H1 (cell line): ENCODE measurements around the gene RGS11. TPM values are rescaled to one million over a fixed set of nuclear protein-coding genes. Genes with fewer than 3 reads are reported as not detected.

Experiments
- BCL11A ChIP-seq, 2 experiments: IDR thresholded peaks; one replicate each; pipeline ENCODE4 v1.6.1; 2011; ENCODE audit warnings: low read depth in 2 of 2, low read length in 2 of 2, mild to moderate bottlenecking in 2 of 2
- CBX8 ChIP-seq: fragments of 300-800, 300-1000 bp; sonication (generic); IDR thresholded peaks from 2 replicates; pipeline ENCODE4 v1.7.1; 2016; ENCODE audit warnings: low read depth, low read length, borderline replicate concordance
- CREB1 ChIP-seq: IDR thresholded peaks from 2 replicates; pipeline ENCODE4 v1.6.1; 2012; ENCODE audit warnings: inconsistent platforms
- CTBP2 ChIP-seq: IDR thresholded peaks from 2 replicates; pipeline ENCODE4 v1.7.0; 2011; ENCODE audit warnings: borderline replicate concordance, mild to moderate bottlenecking, moderate library complexity, mixed read lengths, low read length; ENCODE audit not compliant: insufficient read depth, insufficient read length
- HDAC2 ChIP-seq, 2 experiments: fragments of 300-600 bp in 1 of 2; sonication (generic) in 1 of 2; IDR thresholded peaks; 2 replicates each; pipeline ENCODE4 v1.6.1; 2011 to 2012; ENCODE audit warnings: low read depth in 2 of 2, low read length in 2 of 2, mild to moderate bottlenecking in 2 of 2, moderate library complexity in 2 of 2, borderline replicate concordance in 1 of 2, inconsistent platforms in 1 of 2
- KDM4A ChIP-seq: IDR thresholded peaks from one replicate; pipeline ENCODE4 v1.7.1; 2012; ENCODE audit warnings: low read depth, mild to moderate bottlenecking, moderate library complexity, low read length, inconsistent platforms; ENCODE audit not compliant: severe bottlenecking
- POLR2A ChIP-seq, 2 experiments: IDR thresholded peaks; 1 replicate in 1 of 2; 2 replicates in 1 of 2; pipeline ENCODE4 v1.6.1; 2011; ENCODE audit warnings: low read depth in 2 of 2, low read length in 2 of 2, mild to moderate bottlenecking in 2 of 2; ENCODE audit errors: control extremely low read depth in 1 of 2
- RAD21 ChIP-seq, 2 experiments: IDR thresholded peaks in 1 of 2; conservative IDR thresholded peaks in 1 of 2; 2 replicates each; pipeline ENCODE4 v1.6.1; 2011; ENCODE audit warnings: low read depth in 2 of 2, low read length in 2 of 2, improper control_type of control experiment in 1 of 2, inconsistent platforms in 1 of 2, mild to moderate bottlenecking in 1 of 2, moderate library complexity in 1 of 2
- SP2 ChIP-seq: IDR thresholded peaks from 2 replicates; pipeline ENCODE4 v1.6.1; 2012; ENCODE audit warnings: mild to moderate bottlenecking, low read length, inconsistent platforms
- TEAD4 ChIP-seq: IDR thresholded peaks from 2 replicates; pipeline ENCODE4 v1.6.1; 2012; ENCODE audit warnings: low read depth, low read length, inconsistent platforms, mixed read lengths
- polyA plus RNA-seq, 7 experiments: library from polyadenylated mRNA; depleted of rRNA in 3 of 7; stranded (reverse) in 5 of 7; unstranded in 2 of 7; fragments of >200 nt in 5 of 7; fragments of 200-250 nt in 2 of 7; gene quantifications; 1 replicate in 5 of 7; 2 replicates in 1 of 7; 4 replicates in 1 of 7; pipeline versions ENCODE4 v1.2.1 to v1.2.3, GENCODE V29; 2011 to 2013; ENCODE audit warnings: missing spikeins in 2 of 7, mixed read lengths in 2 of 7
- total RNA-seq: library from RNA; stranded (reverse); fragmentation: NEBNext Ultra II Directional; extraction: Animal tissue kit (Norgen Biotek cat#: 25700); gene quantifications from 2 replicates; pipeline ENCODE4 v1.2.1, GENCODE V29; 2021
- TF ChIP-seq, protein P1 (sequence below): IDR thresholded peaks from 2 replicates; pipeline ENCODE4 v1.6.1; 2011; ENCODE audit warnings: low read length, improper control_type of control experiment
- TF ChIP-seq, protein P2 (sequence below): IDR thresholded peaks from 2 replicates; pipeline ENCODE4 v1.6.1; 2012; ENCODE audit warnings: low read length, inconsistent platforms

The RGS11 gene
- total and polyA plus RNA-seq, 2 of the 8 experiments (the other 6 are each of a cell fraction or from before 2014, with no cell fraction given): 0.84 to 1.2 TPM

DNA sequence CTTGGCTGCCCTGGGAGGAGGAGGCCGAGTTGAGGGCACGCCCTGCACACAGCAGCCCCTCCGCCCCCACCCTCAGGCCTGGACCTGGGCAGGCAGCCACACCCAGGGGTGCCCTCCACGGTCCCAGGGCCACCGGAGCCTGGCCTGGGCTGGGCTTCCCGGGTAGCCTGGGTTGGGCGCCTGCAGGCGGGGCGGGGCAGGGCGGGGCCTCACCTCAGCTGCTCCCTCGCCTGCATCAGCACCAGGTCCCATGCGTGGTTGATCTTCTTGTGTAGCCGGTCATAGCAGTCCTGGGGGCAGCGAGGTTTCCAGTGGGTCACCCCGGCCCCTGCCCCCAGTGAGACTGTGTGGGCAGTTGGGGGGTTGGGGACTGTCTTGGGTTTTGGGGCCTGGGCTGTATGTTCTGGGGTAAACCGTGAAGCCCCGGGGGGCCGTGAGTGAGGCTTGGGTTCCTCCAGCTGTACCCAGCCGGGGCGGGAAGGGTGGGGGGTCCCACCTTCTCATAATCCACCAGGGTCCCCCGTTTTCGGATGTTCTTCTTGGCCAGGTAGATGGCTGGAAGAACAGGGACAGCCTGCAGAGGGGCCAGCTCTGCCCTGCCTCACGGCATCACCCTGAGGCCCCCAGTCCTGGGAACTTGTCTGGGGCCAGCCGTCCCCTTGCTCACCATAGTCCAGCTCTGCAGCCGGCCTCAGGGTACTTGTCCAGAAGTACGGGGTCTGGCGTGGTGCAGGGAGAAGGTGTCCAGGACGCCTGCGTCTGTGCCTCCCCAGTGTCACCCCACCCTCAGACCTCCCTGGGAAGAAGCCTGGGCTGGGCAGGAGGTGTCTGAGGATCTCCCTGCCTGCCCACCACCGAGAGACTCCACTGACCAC is 2.0 kb downstream of the RGS11 start (continued):
- TF ChIP-seq HDAC2 (IDR thresholded peaks at IDR 0.05; ENCODE audit: borderline replicate concordance in 1 of 2, low read depth in 2 of 2, low read length in 2 of 2): no peak
- TF ChIP-seq, protein P1, sequence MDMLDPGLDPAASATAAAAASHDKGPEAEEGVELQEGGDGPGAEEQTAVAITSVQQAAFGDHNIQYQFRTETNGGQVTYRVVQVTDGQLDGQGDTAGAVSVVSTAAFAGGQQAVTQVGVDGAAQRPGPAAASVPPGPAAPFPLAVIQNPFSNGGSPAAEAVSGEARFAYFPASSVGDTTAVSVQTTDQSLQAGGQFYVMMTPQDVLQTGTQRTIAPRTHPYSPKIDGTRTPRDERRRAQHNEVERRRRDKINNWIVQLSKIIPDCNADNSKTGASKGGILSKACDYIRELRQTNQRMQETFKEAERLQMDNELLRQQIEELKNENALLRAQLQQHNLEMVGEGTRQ: no peak
- TF ChIP-seq POLR2A (IDR thresholded peaks at IDR 0.05; ENCODE audit: control extremely low read depth in 1 of 2, low read depth in 2 of 2, low read length in 2 of 2): no peak
- TF ChIP-seq CREB1: no peak
- TF ChIP-seq, protein P2, sequence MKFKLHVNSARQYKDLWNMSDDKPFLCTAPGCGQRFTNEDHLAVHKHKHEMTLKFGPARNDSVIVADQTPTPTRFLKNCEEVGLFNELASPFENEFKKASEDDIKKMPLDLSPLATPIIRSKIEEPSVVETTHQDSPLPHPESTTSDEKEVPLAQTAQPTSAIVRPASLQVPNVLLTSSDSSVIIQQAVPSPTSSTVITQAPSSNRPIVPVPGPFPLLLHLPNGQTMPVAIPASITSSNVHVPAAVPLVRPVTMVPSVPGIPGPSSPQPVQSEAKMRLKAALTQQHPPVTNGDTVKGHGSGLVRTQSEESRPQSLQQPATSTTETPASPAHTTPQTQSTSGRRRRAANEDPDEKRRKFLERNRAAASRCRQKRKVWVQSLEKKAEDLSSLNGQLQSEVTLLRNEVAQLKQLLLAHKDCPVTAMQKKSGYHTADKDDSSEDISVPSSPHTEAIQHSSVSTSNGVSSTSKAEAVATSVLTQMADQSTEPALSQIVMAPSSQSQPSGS: no peak
- TF ChIP-seq SP2: no peak
- no peak for TF ChIP-seq BCL11A (IDR thresholded peaks at IDR 0.05; ENCODE audit: low read depth in 2 of 2, low read length in 2 of 2)
- TF ChIP-seq RAD21 (IDR thresholded peaks at IDR 0.05 in 1 of 2, conservative IDR thresholded peaks at IDR 0.05 in 1 of 2; ENCODE audit: low read depth in 2 of 2, low read length in 2 of 2): no peak
- TF ChIP-seq KDM4A: no peak
- no peak for TF ChIP-seq TEAD4
- TF ChIP-seq CTBP2: no peak
- no peak for TF ChIP-seq CBX8
